HFF-Myc (cell line): ENCODE data around the gene MICAL1.

Experiments
- DNase-seq: peaks from one replicate; pipeline ENCODE4 v3.0.0-alpha.2; 2011; ENCODE audit warnings: low read depth; ENCODE audit errors: extremely low read depth
- H3K4me3 ChIP-seq: replicated peaks from 2 replicates; pipeline ENCODE4 v1.5.1; 2011; ENCODE audit warnings: low read depth, mild to moderate bottlenecking, control low read depth, low read length
- CTCF ChIP-seq: IDR thresholded peaks from 2 replicates; pipeline ENCODE4 v1.5.1; 2012; ENCODE audit warnings: mild to moderate bottlenecking, low read depth, low read length, control low read depth; ENCODE audit errors: missing control alignments

Gene MICAL1

GRCh38 chr6:109458774-109459531, 3.4 kb upstream of the MICAL1 start:
- no peak overlapping the region for H3K4me3 ChIP-seq
- TF ChIP-seq CTCF, result no peak
- DNase-seq, result no peak

- DNase-seq, result no peak
- TF ChIP-seq CTCF, result no peak
- 0 out of 2 replicates have a peak overlapping the region, but pooled peaks have one; percentile 75 for H3K4me3 ChIP-seq
These were observed 2.0 kb upstream of the MICAL1 start for GRCh38 chr6:109457562-109457996.

GRCh38 chr6:109456710-109457561, 1.4 kb upstream of the MICAL1 start:
- peak overlapping the region; percentile 75 for H3K4me3 ChIP-seq
- no peak for TF ChIP-seq CTCF

GRCh38 chr6:109456111-109456583, 575 bp upstream of the MICAL1 start:
- peak overlapping the region; percentile 75 for H3K4me3 ChIP-seq
- peak; percentile 1 for TF ChIP-seq CTCF
- no peak for DNase-seq

More at GRCh38 chr6:109456710-109457561, 1.4 kb upstream of the MICAL1 start:
- no peak for DNase-seq

GRCh38 chr6:109454496-109455436, 806 bp downstream of the MICAL1 start:
- peak overlapping the region; percentile 75 for H3K4me3 ChIP-seq
- no peak for DNase-seq
- no peak for TF ChIP-seq CTCF
